ENCODE data around the gene SPTLC3. TPM values are rescaled to one million over a fixed set of nuclear protein-coding genes. Genes with fewer than 3 reads are reported as not detected.

The SPTLC3 gene
- polyA plus RNA-seq, 1 donor from 2014 or later = not detected

DNA sequence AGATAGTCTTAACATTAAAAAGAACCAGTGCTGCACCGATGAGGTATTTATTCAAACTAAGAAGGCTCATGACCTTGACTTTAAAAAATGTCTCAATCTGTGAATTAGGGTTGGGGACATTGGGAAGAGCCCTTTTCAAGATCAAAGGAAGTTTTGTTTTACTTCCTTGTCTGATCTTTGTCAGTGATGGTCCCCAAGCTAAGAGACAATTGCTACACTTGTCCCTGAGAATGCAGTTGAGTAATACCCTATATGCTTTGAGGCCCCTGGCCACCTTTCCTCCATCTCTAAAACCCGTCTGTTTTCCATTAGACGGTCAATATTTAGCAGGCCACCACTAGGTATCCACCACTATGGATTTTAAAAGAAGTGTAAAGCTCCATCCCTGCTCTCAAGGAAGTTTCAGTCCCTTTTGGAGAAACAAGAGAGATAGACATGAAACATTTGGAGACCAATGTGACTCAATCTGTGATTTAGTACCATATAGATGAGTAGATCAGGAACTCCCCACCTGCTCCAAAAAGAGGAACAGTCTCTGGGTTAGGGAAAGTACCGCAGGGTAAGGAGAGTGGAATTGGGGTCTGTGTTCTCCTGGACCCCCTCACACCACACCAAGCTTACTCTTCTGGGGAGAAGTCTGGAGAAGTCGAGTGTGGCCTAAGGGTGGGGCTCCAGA is 113.2 kb downstream of the SPTLC3 start:
- H4K20me1 ChIP-seq (ENCODE audit: insufficient read depth) = no peaks in the 10 kb centered on the region
- no peaks in the 10 kb centered on the region for H3K27me3 ChIP-seq (ENCODE audit: insufficient read depth, low read depth, low read length)
- no peaks in the 10 kb centered on the region for H3K9me2 ChIP-seq (ENCODE audit: insufficient read depth, low read length)
- H3F3A ChIP-seq (ENCODE audit: insufficient read depth, low read length, poor library complexity, severe bottlenecking) = no peaks in the 10 kb centered on the region
- no peaks in the 10 kb centered on the region for H3K9me3 ChIP-seq (ENCODE audit: low read length)
- H3K27ac ChIP-seq (ENCODE audit: low read length) = no peak overlapping the region
- TF ChIP-seq EZH2 (IDR thresholded peaks at IDR 0.05; ENCODE audit: borderline replicate concordance, insufficient read depth, low read length, poor library complexity, severe bottlenecking) (no peak), POLR2AphosphoS5 (IDR thresholded peaks at IDR 0.05) (no peak), RAD21 (conservative IDR thresholded peaks at IDR 0.05) (no peak), EP300 (conservative IDR thresholded peaks at IDR 0.05; ENCODE audit: poor library complexity, severe bottlenecking) (no peak), MXI1 (conservative IDR thresholded peaks at IDR 0.05; ENCODE audit: poor library complexity, severe bottlenecking) (no peak), SMC3 (conservative IDR thresholded peaks at IDR 0.05; ENCODE audit: poor library complexity) (no peak), TAF1 (IDR thresholded peaks at IDR 0.05; ENCODE audit: low read depth) (no peak)
- TF ChIP-seq, protein P1, sequence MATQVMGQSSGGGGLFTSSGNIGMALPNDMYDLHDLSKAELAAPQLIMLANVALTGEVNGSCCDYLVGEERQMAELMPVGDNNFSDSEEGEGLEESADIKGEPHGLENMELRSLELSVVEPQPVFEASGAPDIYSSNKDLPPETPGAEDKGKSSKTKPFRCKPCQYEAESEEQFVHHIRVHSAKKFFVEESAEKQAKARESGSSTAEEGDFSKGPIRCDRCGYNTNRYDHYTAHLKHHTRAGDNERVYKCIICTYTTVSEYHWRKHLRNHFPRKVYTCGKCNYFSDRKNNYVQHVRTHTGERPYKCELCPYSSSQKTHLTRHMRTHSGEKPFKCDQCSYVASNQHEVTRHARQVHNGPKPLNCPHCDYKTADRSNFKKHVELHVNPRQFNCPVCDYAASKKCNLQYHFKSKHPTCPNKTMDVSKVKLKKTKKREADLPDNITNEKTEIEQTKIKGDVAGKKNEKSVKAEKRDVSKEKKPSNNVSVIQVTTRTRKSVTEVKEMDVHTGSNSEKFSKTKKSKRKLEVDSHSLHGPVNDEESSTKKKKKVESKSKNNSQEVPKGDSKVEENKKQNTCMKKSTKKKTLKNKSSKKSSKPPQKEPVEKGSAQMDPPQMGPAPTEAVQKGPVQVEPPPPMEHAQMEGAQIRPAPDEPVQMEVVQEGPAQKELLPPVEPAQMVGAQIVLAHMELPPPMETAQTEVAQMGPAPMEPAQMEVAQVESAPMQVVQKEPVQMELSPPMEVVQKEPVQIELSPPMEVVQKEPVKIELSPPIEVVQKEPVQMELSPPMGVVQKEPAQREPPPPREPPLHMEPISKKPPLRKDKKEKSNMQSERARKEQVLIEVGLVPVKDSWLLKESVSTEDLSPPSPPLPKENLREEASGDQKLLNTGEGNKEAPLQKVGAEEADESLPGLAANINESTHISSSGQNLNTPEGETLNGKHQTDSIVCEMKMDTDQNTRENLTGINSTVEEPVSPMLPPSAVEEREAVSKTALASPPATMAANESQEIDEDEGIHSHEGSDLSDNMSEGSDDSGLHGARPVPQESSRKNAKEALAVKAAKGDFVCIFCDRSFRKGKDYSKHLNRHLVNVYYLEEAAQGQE (IDR thresholded peaks at IDR 0.05; ENCODE audit: borderline replicate concordance) = no peak
- TF ChIP-seq, protein P2, sequence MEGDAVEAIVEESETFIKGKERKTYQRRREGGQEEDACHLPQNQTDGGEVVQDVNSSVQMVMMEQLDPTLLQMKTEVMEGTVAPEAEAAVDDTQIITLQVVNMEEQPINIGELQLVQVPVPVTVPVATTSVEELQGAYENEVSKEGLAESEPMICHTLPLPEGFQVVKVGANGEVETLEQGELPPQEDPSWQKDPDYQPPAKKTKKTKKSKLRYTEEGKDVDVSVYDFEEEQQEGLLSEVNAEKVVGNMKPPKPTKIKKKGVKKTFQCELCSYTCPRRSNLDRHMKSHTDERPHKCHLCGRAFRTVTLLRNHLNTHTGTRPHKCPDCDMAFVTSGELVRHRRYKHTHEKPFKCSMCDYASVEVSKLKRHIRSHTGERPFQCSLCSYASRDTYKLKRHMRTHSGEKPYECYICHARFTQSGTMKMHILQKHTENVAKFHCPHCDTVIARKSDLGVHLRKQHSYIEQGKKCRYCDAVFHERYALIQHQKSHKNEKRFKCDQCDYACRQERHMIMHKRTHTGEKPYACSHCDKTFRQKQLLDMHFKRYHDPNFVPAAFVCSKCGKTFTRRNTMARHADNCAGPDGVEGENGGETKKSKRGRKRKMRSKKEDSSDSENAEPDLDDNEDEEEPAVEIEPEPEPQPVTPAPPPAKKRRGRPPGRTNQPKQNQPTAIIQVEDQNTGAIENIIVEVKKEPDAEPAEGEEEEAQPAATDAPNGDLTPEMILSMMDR (IDR thresholded peaks at IDR 0.05; ENCODE audit: poor library complexity, severe bottlenecking) = no peak
- no peak overlapping the region for H3K9ac ChIP-seq (ENCODE audit: low read length)
- no peak overlapping the region for H2AFZ ChIP-seq (ENCODE audit: low read depth, low read length)
- H3K4me3 ChIP-seq (ENCODE audit: low read length) = no peak overlapping the region
- no peaks in the 10 kb centered on the region for H3K36me3 ChIP-seq (ENCODE audit: insufficient read depth, low read length)
- H3K79me2 ChIP-seq (replicated peaks; ENCODE audit: insufficient read depth, low read length) = no peaks in the 10 kb centered on the region
- H3K4me2 ChIP-seq (ENCODE audit: low read length) = no peak overlapping the region

DNA sequence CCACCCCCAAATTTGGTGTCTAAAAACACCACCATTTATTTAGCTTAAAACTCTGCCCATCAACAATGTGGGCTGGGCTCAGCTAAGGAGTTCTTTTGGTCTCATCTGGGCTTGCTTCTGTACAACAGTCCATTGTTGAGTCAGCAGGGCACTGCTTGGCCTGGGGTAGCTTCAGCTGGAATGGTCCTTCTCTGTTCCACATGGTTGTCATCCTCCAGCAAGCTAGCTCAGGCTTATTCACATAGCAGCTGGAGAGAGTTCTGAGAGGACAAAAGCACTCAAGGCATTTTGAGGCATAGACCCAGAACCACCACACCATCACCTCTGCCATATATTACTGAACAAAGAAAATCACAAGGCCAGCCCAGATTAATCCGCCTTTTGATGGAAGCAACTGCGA is 116.7 kb downstream of the SPTLC3 start:
- TF ChIP-seq EP300 (conservative IDR thresholded peaks at IDR 0.05; ENCODE audit: poor library complexity, severe bottlenecking) (no peak), MXI1 (conservative IDR thresholded peaks at IDR 0.05; ENCODE audit: poor library complexity, severe bottlenecking) (no peak), SMC3 (conservative IDR thresholded peaks at IDR 0.05; ENCODE audit: poor library complexity) (no peak), EZH2 (IDR thresholded peaks at IDR 0.05; ENCODE audit: borderline replicate concordance, insufficient read depth, low read length, poor library complexity, severe bottlenecking) (no peak), TAF1 (IDR thresholded peaks at IDR 0.05; ENCODE audit: low read depth) (no peak), POLR2AphosphoS5 (IDR thresholded peaks at IDR 0.05) (no peak), RAD21 (conservative IDR thresholded peaks at IDR 0.05) (no peak)
- TF ChIP-seq, protein P1 (IDR thresholded peaks at IDR 0.05; ENCODE audit: borderline replicate concordance) = no peak
- TF ChIP-seq, protein P2 (IDR thresholded peaks at IDR 0.05; ENCODE audit: poor library complexity, severe bottlenecking) = no peak
- no peaks in the 10 kb centered on the region for H3K9me2 ChIP-seq (ENCODE audit: insufficient read depth, low read length)
- H3K36me3 ChIP-seq (ENCODE audit: insufficient read depth, low read length) = no peaks in the 10 kb centered on the region
- no peak overlapping the region for H2AFZ ChIP-seq (ENCODE audit: low read depth, low read length)
- H3K9me3 ChIP-seq (ENCODE audit: low read length) = no peaks in the 10 kb centered on the region
- H3F3A ChIP-seq (ENCODE audit: insufficient read depth, low read length, poor library complexity, severe bottlenecking) = no peaks in the 10 kb centered on the region
- no peak overlapping the region for H3K27ac ChIP-seq (ENCODE audit: low read length)
- H3K27me3 ChIP-seq (ENCODE audit: insufficient read depth, low read depth, low read length) = no peaks in the 10 kb centered on the region
- no peaks in the 10 kb centered on the region for H3K79me2 ChIP-seq (replicated peaks; ENCODE audit: insufficient read depth, low read length)
- no peaks in the 10 kb centered on the region for H4K20me1 ChIP-seq (ENCODE audit: insufficient read depth)
- no peak overlapping the region for H3K9ac ChIP-seq (ENCODE audit: low read length)
- H3K4me3 ChIP-seq (ENCODE audit: low read length) = no peak overlapping the region
- H3K4me2 ChIP-seq (ENCODE audit: low read length) = no peak overlapping the region

All from neural cell (in vitro differentiated cells).